Adrenal gland (tissue), 5 donors: ENCODE measurements around the gene GIMD1.

Experiments used
- POLR2A ChIP-seq, 2 donors: fragments of 450-650 bp; IDR thresholded peaks; one replicate each; pipeline ENCODE4 v1.6.1; 2017; ENCODE audit warnings: antibody characterized with exemption in 2 of 2, mild to moderate bottlenecking in 2 of 2, moderate library complexity in 1 of 2
- TF ChIP-seq, protein P1 (sequence below), 6 experiments: fragments of 450-650 bp in 4 of 6; fragments of 200-600 bp in 2 of 6; sonication (generic) in 1 of 6; IDR thresholded peaks; 1 replicate in 5 of 6; 2 replicates in 1 of 6; pipeline versions ENCODE4 v1.5.1 to v1.8.0; 2016 to 2021; ENCODE audit warnings: antibody characterized with exemption in 6 of 6, mild to moderate bottlenecking in 2 of 6, moderate library complexity in 1 of 6
- donor health status: DM: no; HTN: no; CAD: no.

DNA sequence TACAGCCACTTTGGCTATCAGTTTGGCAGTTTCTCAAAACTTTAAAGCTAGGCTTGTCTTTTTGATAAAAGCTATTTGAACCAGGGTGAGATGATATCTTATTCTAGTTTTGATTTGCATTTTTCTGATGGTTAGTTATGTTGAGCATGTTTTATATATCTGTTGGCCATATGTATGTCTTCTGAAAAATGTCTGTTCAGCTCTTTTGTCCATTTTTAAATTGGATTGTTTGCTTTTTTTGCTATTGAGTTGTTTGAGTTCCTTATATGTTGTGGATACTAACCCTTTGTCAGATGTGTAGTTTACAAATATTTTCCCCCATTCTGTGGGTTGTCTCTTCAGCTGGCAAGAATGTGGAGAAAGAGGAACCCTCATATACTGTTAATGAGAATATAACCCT is 11.6 kb upstream of the GIMD1 start:
- TF ChIP-seq, protein P1, sequence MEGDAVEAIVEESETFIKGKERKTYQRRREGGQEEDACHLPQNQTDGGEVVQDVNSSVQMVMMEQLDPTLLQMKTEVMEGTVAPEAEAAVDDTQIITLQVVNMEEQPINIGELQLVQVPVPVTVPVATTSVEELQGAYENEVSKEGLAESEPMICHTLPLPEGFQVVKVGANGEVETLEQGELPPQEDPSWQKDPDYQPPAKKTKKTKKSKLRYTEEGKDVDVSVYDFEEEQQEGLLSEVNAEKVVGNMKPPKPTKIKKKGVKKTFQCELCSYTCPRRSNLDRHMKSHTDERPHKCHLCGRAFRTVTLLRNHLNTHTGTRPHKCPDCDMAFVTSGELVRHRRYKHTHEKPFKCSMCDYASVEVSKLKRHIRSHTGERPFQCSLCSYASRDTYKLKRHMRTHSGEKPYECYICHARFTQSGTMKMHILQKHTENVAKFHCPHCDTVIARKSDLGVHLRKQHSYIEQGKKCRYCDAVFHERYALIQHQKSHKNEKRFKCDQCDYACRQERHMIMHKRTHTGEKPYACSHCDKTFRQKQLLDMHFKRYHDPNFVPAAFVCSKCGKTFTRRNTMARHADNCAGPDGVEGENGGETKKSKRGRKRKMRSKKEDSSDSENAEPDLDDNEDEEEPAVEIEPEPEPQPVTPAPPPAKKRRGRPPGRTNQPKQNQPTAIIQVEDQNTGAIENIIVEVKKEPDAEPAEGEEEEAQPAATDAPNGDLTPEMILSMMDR (IDR thresholded peaks at IDR 0.05): no peak
- no peak for TF ChIP-seq POLR2A (IDR thresholded peaks at IDR 0.05)
